HepG2 (cell line): ENCODE data around the gene ZNF714. TPM values are rescaled to one million over a fixed set of nuclear protein-coding genes. Genes with fewer than 3 reads are reported as not detected.

Source experiments
- ATAC-seq: fragments of 200-7000 bp; cut with Tn5 transposase; 3 replicates; pipeline ENCODE4 v1.9.1; 2020; ENCODE audit warnings: mild to moderate bottlenecking, moderate library complexity
- BruUV-seq: library from RNA; stranded (reverse); fragments of 400-500 nt; replicated peaks from 2 replicates; lab custom pipeline; 2021; lab: Mats Ljungman, UMichigan
- CTCF ChIA-PET: fragments of 300-600 bp; formaldehyde crosslinking; extraction: SDS; loops from one replicate; lab custom pipeline; 2021; ENCODE audit warnings: low total read pairs, inconsistent platforms, low intra/inter-chr PET ratio; lab: Yijun Ruan, JAX
- POLR2A ChIA-PET: fragments of 350-600 bp; sonication (Branson Sonifier 250); formaldehyde crosslinking; loops from one replicate; lab custom pipeline; 2020; ENCODE audit warnings: antibody characterized with exemption, inconsistent platforms; lab: Yijun Ruan, JAX
- DNase-seq: peaks from one replicate; pipeline ENCODE4 v3.0.0-alpha.2; 2015; ENCODE audit warnings: low spot score
- FAIRE-seq: peaks from 3 replicates; lab custom pipeline; 2011; peaks lifted over from hg19 to GRCh38; lab: Jason Lieb, UNC
- H2AFZ ChIP-seq: one replicate; pipeline ENCODE4 v1.6.1; 2011; ENCODE audit warnings: low read length, inconsistent platforms
- H3K27ac ChIP-seq: fragments of 300-600 bp; 3 replicates; pipeline ENCODE4 v1.8.0; 2011; ENCODE audit warnings: mixed run types, mild to moderate bottlenecking, mixed read lengths, low read length, inconsistent platforms; ENCODE audit not compliant: insufficient read depth; ENCODE audit errors: extremely low read length
- H3K27me3 ChIP-seq, 2 experiments: fragments of 200-600 bp in 1 of 2; 2 replicates in 1 of 2; 3 replicates in 1 of 2; pipeline versions ENCODE4 v1.6.0 to v1.8.0; 2011; ENCODE audit warnings: low read length in 2 of 2, mild to moderate bottlenecking in 2 of 2, moderate library complexity in 2 of 2, inconsistent platforms in 1 of 2; ENCODE audit not compliant: insufficient read depth in 2 of 2, control insufficient read depth in 1 of 2
- H3K36me3 ChIP-seq, 2 experiments: fragments of 200-600 bp in 1 of 2; replicated peaks in 1 of 2; 2 replicates in 1 of 2; 3 replicates in 1 of 2; pipeline versions ENCODE4 v1.5.1 to v1.8.0; 2011; ENCODE audit warnings: low read length in 2 of 2, inconsistent platforms in 1 of 2; ENCODE audit not compliant: insufficient read depth in 2 of 2, control insufficient read depth in 1 of 2
- H3K4me1 ChIP-seq: 2 replicates; pipeline ENCODE4 v1.5.1; 2012; ENCODE audit warnings: low read length, inconsistent platforms; ENCODE audit not compliant: insufficient read depth
- H3K4me2 ChIP-seq: 2 replicates; pipeline ENCODE4 v1.6.0; 2011; ENCODE audit warnings: low read depth, low read length, inconsistent platforms
- H3K4me3 ChIP-seq, 3 experiments: fragments of 200-600 bp in 1 of 3; sonication (generic), shearing (Covaris generic) in 1 of 3; replicated peaks in 1 of 3; 2 replicates each; pipeline ENCODE4 v1.5.1; 2011 to 2016; ENCODE audit warnings: low read length in 3 of 3, inconsistent platforms in 2 of 3, low read depth in 2 of 3, mild to moderate bottlenecking in 2 of 3, control low read depth in 1 of 3, mixed read lengths in 1 of 3; ENCODE audit not compliant: insufficient read depth in 1 of 3
- H3K79me2 ChIP-seq: one replicate; pipeline ENCODE4 v1.6.1; 2011; ENCODE audit warnings: low read length, inconsistent platforms; ENCODE audit not compliant: insufficient read depth
- H3K9ac ChIP-seq: 2 replicates; pipeline ENCODE4 v1.6.0; 2011; ENCODE audit warnings: mild to moderate bottlenecking, low read depth, low read length, inconsistent platforms; ENCODE audit not compliant: insufficient read depth
- H3K9me3 ChIP-seq: 2 replicates; pipeline ENCODE4 v1.5.1; 2012; ENCODE audit warnings: mild to moderate bottlenecking, low read length
- H4K20me1 ChIP-seq: 2 replicates; pipeline ENCODE4 v1.6.0; 2011; ENCODE audit warnings: inconsistent platforms, mild to moderate bottlenecking, low read length, moderate library complexity; ENCODE audit not compliant: insufficient read depth
- DBP ChIP-seq: sonication (generic); formaldehyde crosslinking; IDR thresholded peaks from 2 replicates; pipeline ENCODE4 v1.4.0; 2020; ENCODE audit warnings: missing genetic modification reagents; ENCODE audit errors: not compliant biosample characterization
- FOXM1 ChIP-seq: sonication (generic); formaldehyde crosslinking; IDR thresholded peaks from 2 replicates; pipeline ENCODE4 v1.5.0; 2020; ENCODE audit warnings: missing genetic modification reagents
- HOXA7 ChIP-seq: sonication (generic); formaldehyde crosslinking; IDR thresholded peaks from 2 replicates; pipeline ENCODE4 v1.8.1; 2022; ENCODE audit warnings: mild to moderate bottlenecking, missing genetic modification reagents, moderate library complexity
- MLLT10 ChIP-seq: sonication (generic); formaldehyde crosslinking; IDR thresholded peaks from 2 replicates; pipeline ENCODE4 v1.4.0; 2020; ENCODE audit warnings: missing genetic modification reagents
- MTA3 ChIP-seq: sonication (generic); formaldehyde crosslinking; IDR thresholded peaks from 2 replicates; pipeline ENCODE4 v1.4.0; 2020; ENCODE audit warnings: missing genetic modification reagents
- PAF1 ChIP-seq: IDR thresholded peaks from 2 replicates; pipeline ENCODE4 v1.6.1; 2016; ENCODE audit warnings: missing genetic modification reagents, missing compliant biosample characterization
- RFXAP ChIP-seq: sonication (generic); formaldehyde crosslinking; IDR thresholded peaks from 2 replicates; pipeline ENCODE4 v1.4.0; 2020; ENCODE audit warnings: missing genetic modification reagents, borderline replicate concordance
- THAP11 ChIP-seq: IDR thresholded peaks from 2 replicates; pipeline ENCODE4 v1.6.1; 2016; ENCODE audit warnings: missing biosample characterization, missing genetic modification reagents
- ZNF710 ChIP-seq: sonication (generic); formaldehyde crosslinking; IDR thresholded peaks from 2 replicates; pipeline ENCODE4 v1.5.0; 2020; ENCODE audit warnings: mild to moderate bottlenecking, missing genetic modification reagents, borderline replicate concordance
- ZSCAN29 ChIP-seq: sonication (generic); formaldehyde crosslinking; conservative IDR thresholded peaks from 2 replicates; pipeline ENCODE4 v1.4.0; 2020; ENCODE audit warnings: mild to moderate bottlenecking, missing genetic modification reagents
- ZSCAN30 ChIP-seq: sonication (generic); formaldehyde crosslinking; IDR thresholded peaks from 2 replicates; pipeline ENCODE4 v1.5.0; 2020; ENCODE audit warnings: mild to moderate bottlenecking, missing genetic modification reagents
- in situ Hi-C: cut with HindIII; loops from 2 replicates; pipeline ENCODE4 v1.10.0; 2017; ENCODE audit warnings: low pct_unique_long_range_greater_than_20kb; ENCODE audit not compliant: extremely low pct_ligation_motif_present
- intact Hi-C: fragments of 100-400 bp; cut with micrococcal nuclease; formaldehyde crosslinking; loops from one replicate; pipeline ENCODE4 v1.10.0; 2022; ENCODE audit not compliant: unreplicated experiment
- polyA plus RNA-seq, 8 experiments: library from polyadenylated mRNA; depleted of rRNA in 3 of 8; stranded (reverse) in 7 of 8; unstranded in 1 of 8; fragments of >200 nt; fragmentation: Illumina TruSeq in 4 of 8; extraction: Trizol in 4 of 8; gene quantifications; 2 replicates each; pipeline versions ENCODE4 v1.2.1 to v1.2.3, GENCODE V29; 2011 to 2016; ENCODE audit warnings: low read depth in 4 of 8, missing spikeins in 1 of 8, mixed read lengths in 1 of 8; ENCODE audit not compliant: insufficient read depth in 1 of 8
- total RNA-seq, 5 experiments: library from RNA; depleted of rRNA; stranded (reverse); fragments of >200 nt; fragmentation: Illumina TruSeq; extraction: Trizol; gene quantifications; 2 replicates each; pipeline ENCODE4 v1.2.3, GENCODE V29; 2016; ENCODE audit warnings: low read depth in 1 of 5
- TF ChIP-seq, protein P1 (sequence below): sonication (generic); formaldehyde crosslinking; IDR thresholded peaks from 2 replicates; pipeline ENCODE4 v1.5.0; 2020; ENCODE audit warnings: mild to moderate bottlenecking, missing genetic modification reagents, moderate library complexity

ZNF714 gene
- total and polyA plus RNA-seq, 2 of the 13 experiments (the other 11 are each of a cell fraction or from before 2014, with no cell fraction given), result 6.7 to 27.8 TPM

DNA sequence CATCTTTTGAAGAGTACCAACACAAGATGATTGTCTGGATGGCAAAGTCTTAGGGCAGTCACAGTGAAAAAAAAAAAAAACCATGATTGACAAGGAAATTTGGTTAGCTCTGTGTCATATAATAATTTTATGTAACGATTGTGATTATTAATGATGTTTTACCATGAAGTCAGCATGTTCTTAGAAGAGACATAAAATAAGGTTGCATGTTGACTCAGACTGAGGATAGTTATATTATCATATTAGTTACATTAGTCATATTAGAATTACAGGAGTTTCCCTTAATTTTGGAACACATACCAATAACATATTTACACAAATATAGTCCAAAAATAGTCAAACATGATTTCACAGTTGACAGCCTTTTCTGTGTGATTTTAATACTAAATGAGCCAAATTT lies 65.5 kb downstream of the ZNF714 start (continued):
- TF ChIP-seq, protein P1, sequence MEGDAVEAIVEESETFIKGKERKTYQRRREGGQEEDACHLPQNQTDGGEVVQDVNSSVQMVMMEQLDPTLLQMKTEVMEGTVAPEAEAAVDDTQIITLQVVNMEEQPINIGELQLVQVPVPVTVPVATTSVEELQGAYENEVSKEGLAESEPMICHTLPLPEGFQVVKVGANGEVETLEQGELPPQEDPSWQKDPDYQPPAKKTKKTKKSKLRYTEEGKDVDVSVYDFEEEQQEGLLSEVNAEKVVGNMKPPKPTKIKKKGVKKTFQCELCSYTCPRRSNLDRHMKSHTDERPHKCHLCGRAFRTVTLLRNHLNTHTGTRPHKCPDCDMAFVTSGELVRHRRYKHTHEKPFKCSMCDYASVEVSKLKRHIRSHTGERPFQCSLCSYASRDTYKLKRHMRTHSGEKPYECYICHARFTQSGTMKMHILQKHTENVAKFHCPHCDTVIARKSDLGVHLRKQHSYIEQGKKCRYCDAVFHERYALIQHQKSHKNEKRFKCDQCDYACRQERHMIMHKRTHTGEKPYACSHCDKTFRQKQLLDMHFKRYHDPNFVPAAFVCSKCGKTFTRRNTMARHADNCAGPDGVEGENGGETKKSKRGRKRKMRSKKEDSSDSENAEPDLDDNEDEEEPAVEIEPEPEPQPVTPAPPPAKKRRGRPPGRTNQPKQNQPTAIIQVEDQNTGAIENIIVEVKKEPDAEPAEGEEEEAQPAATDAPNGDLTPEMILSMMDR, result no peak
- no peak for TF ChIP-seq MTA3 (CRISPR knock-in tag)
- no peak for TF ChIP-seq ZSCAN29
- TF ChIP-seq MLLT10 (CRISPR knock-in tag), result no peak
- no peak for TF ChIP-seq FOXM1 (CRISPR knock-in tag)
- TF ChIP-seq THAP11 (CRISPR knock-in tag), result no peak
- no peak for TF ChIP-seq ZSCAN30 (CRISPR knock-in tag)
- no peak for TF ChIP-seq DBP (CRISPR knock-in tag)
- TF ChIP-seq RFXAP (CRISPR knock-in tag), result no peak

- no peak overlapping the region for H3K4me2 ChIP-seq
- intact Hi-C loops, result no loop called here
- no peak overlapping the region for H3K4me3 ChIP-seq
- peaks cover 4% of the 10 kb centered on the region for H3K4me1 ChIP-seq
- in situ Hi-C loops, result no loop called here
- no peak for TF ChIP-seq PAF1 (CRISPR knock-in tag)
- TF ChIP-seq ZNF710 (CRISPR knock-in tag), result no peak
- TF ChIP-seq HOXA7 (CRISPR knock-in tag), result no peak
- CTCF ChIA-PET, result no interaction called here
- H3K9ac ChIP-seq, result no peak overlapping the region
- H3K9me3 ChIP-seq, result no peaks in the 10 kb centered on the region
- H3K79me2 ChIP-seq, result no peaks in the 10 kb centered on the region
- POLR2A ChIA-PET, result no interaction called here
- H3K27ac ChIP-seq, result no peak overlapping the region
- no peaks in the 10 kb centered on the region for H4K20me1 ChIP-seq
- BruUV-seq, result no TSS peak
- FAIRE-seq (no peak), DNase-seq (no peak), ATAC-seq (no peak)
- H3K27me3 ChIP-seq, result no peaks in the 10 kb centered on the region
- no peak overlapping the region for H2AFZ ChIP-seq
- peaks cover 4 to 49% of the 10 kb centered on the region in 2 experiments; a peak in 4 of 5 replicates for H3K36me3 ChIP-seq
Measured at GRCh38 chr19:21148681-21149080, 66.7 kb downstream of the ZNF714 start.
